GM12801 (cell line): ENCODE measurements around the gene TEC.

Experiments used
- CTCF ChIP-seq: IDR thresholded peaks from one replicate; pipeline ENCODE4 v1.5.1; 2011; ENCODE audit warnings: control low read depth; ENCODE audit not compliant: insufficient read length; ENCODE audit errors: extremely low read depth

TEC gene

GRCh38 chr4:48109413-48110263 lies 160.0 kb downstream of the TEC start:
- TF ChIP-seq CTCF = no peak

DNA sequence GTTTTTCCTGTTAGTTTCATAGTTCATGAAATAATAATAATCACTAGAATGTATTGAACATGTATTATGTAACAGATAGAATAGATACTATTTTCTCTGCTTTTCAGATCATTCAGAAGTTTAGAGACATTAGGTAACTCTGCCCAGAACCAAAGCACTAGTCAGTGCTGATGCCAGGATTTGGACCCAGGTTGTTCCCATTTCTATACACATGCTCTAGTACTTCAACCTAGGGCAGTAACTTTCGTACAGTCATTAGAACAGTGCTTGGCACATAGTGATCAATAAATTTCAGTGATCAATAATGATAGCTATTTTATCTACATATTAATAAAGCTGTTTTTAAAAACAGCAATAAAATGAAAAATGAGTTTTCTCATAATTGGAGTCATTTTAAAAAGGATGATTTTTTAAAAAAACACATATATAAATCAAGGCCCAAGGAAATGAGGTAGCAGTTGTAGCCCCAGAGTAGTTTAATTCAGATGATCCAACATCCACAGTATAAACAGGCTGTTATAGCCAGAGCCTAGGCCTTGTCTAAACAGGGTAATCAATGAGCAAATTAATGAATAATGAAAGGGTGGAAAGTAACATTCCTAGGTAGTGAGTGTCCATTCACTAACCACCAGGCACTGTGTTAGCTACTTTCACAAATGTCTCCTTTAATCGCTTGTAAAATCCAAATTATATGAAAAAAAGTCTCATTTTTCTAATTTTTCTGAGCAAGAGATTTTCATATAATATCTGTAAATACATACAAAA lies 161.1 kb downstream of the TEC start:
- TF ChIP-seq CTCF = no peak

DNA sequence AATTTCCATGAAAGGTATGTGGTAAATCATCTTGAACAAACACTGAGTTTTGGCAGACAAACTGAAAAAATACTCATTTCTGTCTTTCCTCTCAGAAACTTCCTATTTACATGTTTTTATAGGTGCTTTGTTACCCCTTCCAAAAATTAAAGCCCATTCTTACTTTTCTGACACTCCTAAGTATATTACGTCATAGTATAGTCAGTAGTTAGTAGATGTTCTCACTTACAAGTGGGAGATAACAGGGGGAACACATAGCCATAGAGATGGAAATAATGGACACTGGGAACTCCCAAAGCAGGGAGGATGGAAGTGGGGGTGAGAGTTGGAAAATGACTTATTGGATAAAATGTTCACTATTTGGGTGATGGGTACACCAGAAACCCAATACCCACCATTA lies 164.4 kb downstream of the TEC start:
- TF ChIP-seq CTCF = no peak

DNA sequence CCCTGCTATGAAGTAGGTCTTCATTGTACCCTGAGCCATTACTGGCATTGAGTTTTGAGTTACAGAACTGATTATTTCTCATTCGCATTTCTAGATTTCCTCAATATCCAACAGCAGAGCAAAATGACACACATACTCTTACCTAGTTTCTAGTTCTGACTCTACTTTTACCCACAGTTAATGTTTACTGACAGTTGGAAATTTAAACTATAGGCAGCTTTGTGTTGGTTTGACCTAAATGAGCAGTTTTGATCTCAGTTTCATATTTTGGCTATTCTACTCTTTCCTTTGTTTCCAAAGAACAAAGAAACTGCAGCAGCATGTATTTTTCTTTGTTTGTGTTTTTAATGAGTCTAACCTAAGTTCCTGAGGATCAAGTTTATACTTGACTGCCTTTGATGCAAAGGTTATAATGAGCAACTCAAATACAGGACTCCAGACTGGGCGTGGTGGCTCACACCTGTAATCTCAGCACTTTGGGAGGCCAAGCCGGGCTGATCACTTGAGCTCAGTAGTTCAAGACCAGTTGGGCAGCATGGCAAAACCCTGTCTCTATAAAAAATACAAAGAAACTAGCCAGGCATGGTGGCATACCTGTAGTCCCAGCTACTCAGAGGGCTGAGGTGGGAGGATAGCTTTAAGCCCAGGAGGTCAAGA lies 166.0 kb downstream of the TEC start:
- no peak for TF ChIP-seq CTCF

DNA sequence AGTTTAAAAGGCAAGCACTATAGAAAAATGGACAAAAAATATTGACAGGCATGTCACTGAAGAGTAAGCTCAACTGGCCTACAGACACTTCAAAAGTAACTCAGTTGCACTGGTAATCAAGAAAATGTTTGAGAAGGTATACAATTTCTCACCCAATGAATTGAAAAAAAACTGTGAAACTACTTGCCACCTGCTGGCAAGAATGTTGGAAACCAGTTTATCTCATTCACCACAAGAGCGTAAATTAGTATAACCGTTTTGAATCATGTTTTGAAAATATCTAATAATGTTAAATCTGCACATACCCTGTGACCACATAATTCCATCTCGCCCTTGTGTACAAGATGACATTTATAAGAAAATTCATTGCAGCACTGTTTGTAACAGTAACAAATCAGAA lies 167.3 kb downstream of the TEC start:
- TF ChIP-seq CTCF = no peak

GRCh38 chr4:48100256-48100655 lies 169.4 kb downstream of the TEC start:
- TF ChIP-seq CTCF = no peak

GRCh38 chr4:48095441-48095840 lies 174.2 kb downstream of the TEC start:
- TF ChIP-seq CTCF = no peak
